Thymus (tissue), 11 donors: Measurements from ENCODE around the gene ARVCF. TPM values are rescaled to one million over a fixed set of nuclear protein-coding genes. Genes with fewer than 3 reads are reported as not detected.
A peak's percentile ranks its signal among the peaks of the same experiment; 100 is the strongest.

Experiments used
- DNase-seq, 9 donors: peaks; one replicate each; pipeline ENCODE4 v3.0.0-alpha.2; 2013; ENCODE audit warnings: low spot score in 9 of 9, low read depth in 6 of 9, missing footprints in 1 of 9
- H3K27ac ChIP-seq, 2 donors: one replicate each; pipeline ENCODE4 v1.5.1; 2013; ENCODE audit warnings: control low read depth in 1 of 2, low read depth in 1 of 2, low read length in 1 of 2, mild to moderate bottlenecking in 1 of 2, moderate library complexity in 1 of 2
- H3K27me3 ChIP-seq, 2 donors: one replicate each; pipeline ENCODE4 v1.5.1; 2013; ENCODE audit warnings: low read length in 1 of 2; ENCODE audit not compliant: control insufficient read depth in 2 of 2, insufficient read depth in 1 of 2
- H3K36me3 ChIP-seq, 2 donors: one replicate each; pipeline ENCODE4 v1.5.1; 2013; ENCODE audit warnings: low read length in 1 of 2, mild to moderate bottlenecking in 1 of 2, moderate library complexity in 1 of 2; ENCODE audit not compliant: control insufficient read depth in 2 of 2, insufficient read depth in 2 of 2
- H3K4me1 ChIP-seq, 2 donors: one replicate each; pipeline ENCODE4 v1.5.1; 2013; ENCODE audit warnings: low read length in 2 of 2; ENCODE audit not compliant: control insufficient read depth in 2 of 2, insufficient read depth in 2 of 2
- H3K4me3 ChIP-seq, 2 donors: one replicate each; pipeline ENCODE4 v1.5.1; 2013; ENCODE audit warnings: low read length in 2 of 2, control low read depth in 1 of 2, mild to moderate bottlenecking in 1 of 2
- H3K9me3 ChIP-seq, 2 donors: one replicate each; pipeline ENCODE4 v1.5.1; 2013; ENCODE audit warnings: low read length in 1 of 2, mild to moderate bottlenecking in 1 of 2; ENCODE audit not compliant: control insufficient read depth in 2 of 2, insufficient read depth in 1 of 2
- WGBS: extraction: QIAGEN DNeasy Blood & Tissue Kit; methylation state at CpG from one replicate; pipeline ENCODE4 v1.1.7; 2013; 5-methylcytosine and 5-hydroxymethylcytosine counted together
- polyA plus RNA-seq: library from polyadenylated mRNA; stranded (reverse); fragments of 200-250 nt; gene quantifications from one replicate; pipeline ENCODE4 v1.2.3, GENCODE V29; 2013
- total RNA-seq: library from RNA; stranded (reverse); fragments of 120-200 nt; gene quantifications from one replicate; pipeline ENCODE4 v1.2.4, GENCODE V29; 2013
- donor health status: healthy.

ARVCF gene
- total and polyA plus RNA-seq, 2 donors, result 2.1 to 8.2 TPM

DNA sequence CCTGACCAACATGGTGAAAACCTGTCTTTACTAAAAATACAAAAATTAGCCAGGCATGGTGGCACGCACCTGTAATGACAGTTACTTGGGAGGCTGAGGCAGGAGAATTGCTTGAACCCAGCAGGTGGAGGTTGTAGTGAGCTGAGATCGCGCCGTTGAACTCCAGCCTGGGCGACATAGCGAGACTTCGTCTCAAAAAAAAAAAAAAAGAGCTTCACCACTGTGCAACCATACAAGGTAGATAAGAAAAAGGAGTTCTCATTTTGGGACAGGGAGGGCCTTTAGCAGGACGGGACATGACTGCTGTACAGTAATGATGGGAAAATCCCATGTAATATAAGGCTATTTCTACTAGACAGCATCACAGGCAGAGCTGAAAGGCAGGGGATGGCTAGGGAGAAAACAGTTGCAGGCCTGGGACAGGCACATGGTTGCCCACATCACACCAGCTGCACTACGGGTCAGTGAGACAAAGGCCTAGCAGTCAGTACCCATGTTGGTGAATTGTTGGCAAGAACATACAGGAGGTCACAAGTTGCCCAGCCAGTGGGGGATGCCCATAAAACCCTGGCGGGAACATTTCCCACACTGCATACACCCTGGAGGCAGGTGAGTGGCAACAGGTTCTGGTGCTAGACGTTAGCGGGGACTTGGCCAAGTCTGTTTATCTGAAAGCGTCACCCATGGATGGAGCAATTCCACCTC, 9.7 kb upstream of the ARVCF start:
- WGBS, result 98% methylated on average over 13 of the region's 13 CpGs
- Histone ChIP-seq H3K4me3 (no peak overlapping the region), H3K27me3 (no peaks in the 10 kb centered on the region), H3K9me3 (peaks cover 0 to 1% of the 10 kb centered on the region in 2 donors), H3K27ac (no peak overlapping the region), H3K36me3 (peaks cover 2 to 3% of the 10 kb centered on the region in 2 donors), H3K4me1 (peaks cover 9 to 11% of the 10 kb centered on the region in 2 donors)
- DNase-seq, result no peak

DNA sequence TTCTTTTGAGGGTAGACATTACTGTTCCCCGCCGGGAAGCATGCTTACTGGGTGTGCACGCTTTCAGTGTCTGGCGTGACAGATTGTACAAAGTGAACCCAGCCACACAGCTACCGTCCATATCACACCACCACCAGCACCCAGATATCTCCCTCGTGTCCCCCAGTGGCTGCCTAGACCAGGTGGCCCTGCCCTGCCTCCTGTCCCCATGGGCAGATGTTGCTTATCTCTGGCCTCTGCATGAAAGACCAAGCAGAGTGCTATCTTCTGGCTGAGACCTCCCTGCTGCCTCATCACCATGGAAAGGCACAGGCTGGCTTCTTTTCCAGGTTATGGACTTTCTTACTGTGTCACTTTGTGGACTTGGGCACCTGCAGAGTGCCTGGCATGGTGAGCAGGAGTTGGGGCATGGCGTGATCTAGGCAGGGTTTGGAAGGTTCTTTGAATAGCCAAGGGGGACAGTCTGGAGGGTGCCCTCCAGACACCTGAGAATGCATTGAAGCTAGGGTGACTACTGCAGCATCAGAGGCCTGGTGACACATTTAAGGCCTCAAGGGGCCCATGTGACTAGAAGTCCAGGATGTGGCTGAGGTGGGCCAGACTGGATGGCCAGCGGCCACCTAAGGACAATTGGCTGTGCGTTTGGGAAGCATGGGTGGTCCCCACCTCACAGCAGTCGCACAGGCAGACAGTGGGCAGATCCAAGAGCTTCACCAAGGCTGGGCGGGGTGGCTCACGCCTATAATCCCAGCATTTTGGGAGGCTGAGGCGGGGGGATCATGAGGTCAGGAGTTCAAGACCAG, 9.0 kb upstream of the ARVCF start:
- H3K4me1 ChIP-seq, result peaks cover 9 to 13% of the 10 kb centered on the region in 2 donors
- H3K9me3 ChIP-seq, result no peaks in the 10 kb centered on the region
- no peaks in the 10 kb centered on the region for H3K27me3 ChIP-seq
- 98% methylated on average over 13 of the region's 13 CpGs for WGBS
- no peak overlapping the region for H3K27ac ChIP-seq
- no peak for DNase-seq
- no peak overlapping the region for H3K4me3 ChIP-seq
- peaks cover 0 to 2% of the 10 kb centered on the region in 2 donors for H3K36me3 ChIP-seq

DNA sequence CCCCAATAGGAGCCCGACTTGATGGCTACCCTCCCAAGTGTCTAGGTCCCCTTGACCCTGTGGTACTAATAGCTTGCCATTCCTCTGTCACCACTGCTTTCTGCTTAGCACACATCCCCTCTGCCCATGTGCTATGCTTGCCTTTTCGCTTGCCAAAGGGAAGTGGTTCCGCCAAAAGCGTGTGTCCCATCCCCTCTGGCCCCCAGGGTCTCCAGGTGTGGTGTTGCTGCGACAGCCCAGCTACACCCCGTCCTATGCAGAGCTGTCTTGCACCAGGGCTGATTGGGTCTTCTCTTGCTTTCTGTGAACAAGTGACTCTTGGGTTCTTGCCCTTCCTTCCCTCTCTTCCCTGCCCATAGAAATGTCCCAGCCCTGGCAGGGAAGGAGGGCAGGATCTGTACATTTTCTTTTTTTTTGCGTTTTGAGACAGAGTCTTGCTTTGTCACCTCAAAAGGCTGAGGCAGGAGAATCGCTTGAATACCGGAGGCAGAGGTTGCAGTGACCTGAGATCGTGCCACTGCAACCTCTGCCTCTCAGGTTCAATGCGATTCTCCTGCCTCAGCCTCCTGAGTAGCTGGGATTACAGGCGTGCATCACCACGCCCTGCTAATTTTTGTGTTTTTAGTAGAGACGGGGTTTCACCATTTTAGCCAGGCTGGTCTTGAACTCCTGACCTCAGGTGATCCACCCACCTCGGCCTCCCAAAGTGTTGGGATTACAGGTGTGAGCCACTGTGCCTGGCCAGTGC, 8.2 kb upstream of the ARVCF start:
- H3K27me3 ChIP-seq, result no peaks in the 10 kb centered on the region
- H3K9me3 ChIP-seq, result no peaks in the 10 kb centered on the region
- DNase-seq, result no peak
- peaks cover 0 to 2% of the 10 kb centered on the region in 2 donors for H3K36me3 ChIP-seq
- peaks cover 15 to 19% of the 10 kb centered on the region in 2 donors for H3K4me1 ChIP-seq
- no peak overlapping the region for H3K4me3 ChIP-seq
- 92% methylated on average over 15 of the region's 15 CpGs for WGBS
- no peak overlapping the region for H3K27ac ChIP-seq

DNA sequence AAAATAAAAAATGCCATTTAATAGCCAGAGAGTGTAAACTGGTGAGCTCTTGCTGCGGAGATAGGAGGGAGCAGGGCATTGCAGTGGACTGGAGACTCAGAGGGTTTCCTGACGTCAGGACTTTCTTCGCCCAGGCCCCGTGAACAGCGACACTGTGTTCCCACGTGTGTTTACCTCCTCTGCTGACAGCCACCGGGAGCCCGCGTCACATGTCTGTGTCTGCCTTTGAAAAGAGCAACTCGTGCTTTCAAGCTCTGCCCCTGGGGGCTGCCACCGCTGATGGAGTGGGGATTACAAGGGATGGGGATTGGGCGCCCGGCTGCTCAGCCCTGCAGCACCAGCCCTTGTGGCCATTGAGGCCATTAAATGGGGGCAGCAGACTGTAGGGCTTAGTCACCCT, 7.6 kb upstream of the ARVCF start:
- no peak overlapping the region for H3K4me3 ChIP-seq
- no peaks in the 10 kb centered on the region for H3K9me3 ChIP-seq
- peaks cover 0 to 2% of the 10 kb centered on the region in 2 donors for H3K36me3 ChIP-seq
- 89% methylated on average over 13 of the region's 13 CpGs for WGBS
- DNase-seq, result no peak
- H3K4me1 ChIP-seq, result peaks cover 15 to 19% of the 10 kb centered on the region in 2 donors
- H3K27me3 ChIP-seq, result peaks cover 0 to 6% of the 10 kb centered on the region in 2 donors
- no peak overlapping the region for H3K27ac ChIP-seq

DNA sequence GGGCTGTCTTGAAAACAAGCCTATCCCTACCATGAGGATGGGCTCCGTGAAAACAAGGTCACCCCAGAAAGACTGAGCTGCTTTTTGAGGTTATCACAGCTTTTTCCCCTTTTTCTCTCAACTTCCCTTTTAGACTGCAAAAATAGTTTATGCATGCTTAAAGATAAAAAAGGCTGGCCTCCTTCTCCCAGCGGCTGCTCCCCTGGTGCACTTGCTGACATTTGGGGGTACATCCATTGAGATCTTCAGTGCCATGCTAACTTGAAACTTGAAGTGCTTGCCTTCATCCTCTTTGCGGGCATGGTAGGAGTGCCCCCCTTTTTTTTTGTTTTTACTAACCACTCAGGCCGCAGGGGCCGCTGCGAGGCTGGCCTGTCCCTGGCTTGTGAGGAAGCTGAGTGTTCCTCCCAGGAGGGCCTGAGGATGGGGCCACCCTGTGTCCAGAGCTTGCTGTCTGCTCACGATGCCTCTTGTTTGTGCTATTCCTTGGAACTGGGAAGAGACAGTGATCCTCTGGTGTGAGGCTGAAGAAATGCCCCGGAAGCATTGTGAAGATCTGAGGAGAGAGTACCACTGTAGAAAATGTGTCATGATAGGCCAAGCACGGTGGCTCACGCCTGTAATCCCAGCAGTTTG, 6.5 kb upstream of the ARVCF start:
- Histone ChIP-seq H3K36me3 (peaks cover 0 to 2% of the 10 kb centered on the region in 2 donors), H3K9me3 (no peaks in the 10 kb centered on the region), H3K27me3 (peaks cover 0 to 16% of the 10 kb centered on the region in 2 donors), H3K27ac (no peak overlapping the region), H3K4me3 (no peak overlapping the region), H3K4me1 (peaks cover 15 to 19% of the 10 kb centered on the region in 2 donors)
- no peak for DNase-seq
- 69% methylated on average over 10 of the region's 10 CpGs for WGBS

DNA sequence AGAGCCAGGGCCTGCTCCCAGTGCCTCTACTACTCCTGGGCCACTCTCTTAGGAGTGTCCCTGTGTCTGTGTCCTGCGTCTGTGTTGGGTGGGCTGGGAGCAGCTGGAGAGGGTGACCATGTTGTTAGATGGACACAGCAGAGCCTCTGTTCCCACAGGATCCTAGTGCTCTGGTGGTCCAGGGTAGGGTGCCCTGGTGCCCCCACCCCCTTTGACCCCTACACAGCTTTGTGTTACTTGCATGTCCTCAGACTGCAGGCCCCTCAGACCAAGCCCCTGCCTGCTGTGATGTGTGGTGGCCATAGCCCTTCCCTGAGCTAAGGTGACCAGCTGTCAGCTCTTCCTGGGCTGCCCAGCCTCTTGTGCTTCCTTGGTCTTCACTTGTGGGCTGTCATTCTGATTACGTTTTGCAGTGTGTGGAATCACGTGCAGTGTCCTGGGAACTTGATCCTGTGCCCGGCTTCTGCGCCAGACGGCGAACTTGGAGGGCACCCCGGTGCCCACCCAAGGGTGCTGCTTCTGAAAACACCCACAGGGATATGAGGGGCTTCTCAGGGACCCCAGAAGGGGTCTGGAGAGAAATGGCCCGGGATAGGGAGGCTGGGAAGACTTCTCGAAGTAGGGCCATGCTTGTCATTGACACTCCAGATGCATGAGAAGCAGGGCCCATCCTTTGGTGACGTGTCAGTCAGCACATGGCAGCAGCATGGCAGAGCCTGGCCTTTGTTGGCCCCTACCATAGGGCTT, 5.8 kb upstream of the ARVCF start:
- Histone ChIP-seq H3K36me3 (peaks cover 0 to 2% of the 10 kb centered on the region in 2 donors), H3K4me3 (peak overlapping the region in 1 of 2 donors; percentile 99), H3K9me3 (peaks cover 0 to 2% of the 10 kb centered on the region in 2 donors), H3K4me1 (peaks cover 15 to 21% of the 10 kb centered on the region in 2 donors), H3K27me3 (peaks cover 2 to 23% of the 10 kb centered on the region in 2 donors), H3K27ac (no peak overlapping the region)
- WGBS, result 91% methylated on average over 11 of the region's 11 CpGs
- DNase-seq, result no peak

DNA sequence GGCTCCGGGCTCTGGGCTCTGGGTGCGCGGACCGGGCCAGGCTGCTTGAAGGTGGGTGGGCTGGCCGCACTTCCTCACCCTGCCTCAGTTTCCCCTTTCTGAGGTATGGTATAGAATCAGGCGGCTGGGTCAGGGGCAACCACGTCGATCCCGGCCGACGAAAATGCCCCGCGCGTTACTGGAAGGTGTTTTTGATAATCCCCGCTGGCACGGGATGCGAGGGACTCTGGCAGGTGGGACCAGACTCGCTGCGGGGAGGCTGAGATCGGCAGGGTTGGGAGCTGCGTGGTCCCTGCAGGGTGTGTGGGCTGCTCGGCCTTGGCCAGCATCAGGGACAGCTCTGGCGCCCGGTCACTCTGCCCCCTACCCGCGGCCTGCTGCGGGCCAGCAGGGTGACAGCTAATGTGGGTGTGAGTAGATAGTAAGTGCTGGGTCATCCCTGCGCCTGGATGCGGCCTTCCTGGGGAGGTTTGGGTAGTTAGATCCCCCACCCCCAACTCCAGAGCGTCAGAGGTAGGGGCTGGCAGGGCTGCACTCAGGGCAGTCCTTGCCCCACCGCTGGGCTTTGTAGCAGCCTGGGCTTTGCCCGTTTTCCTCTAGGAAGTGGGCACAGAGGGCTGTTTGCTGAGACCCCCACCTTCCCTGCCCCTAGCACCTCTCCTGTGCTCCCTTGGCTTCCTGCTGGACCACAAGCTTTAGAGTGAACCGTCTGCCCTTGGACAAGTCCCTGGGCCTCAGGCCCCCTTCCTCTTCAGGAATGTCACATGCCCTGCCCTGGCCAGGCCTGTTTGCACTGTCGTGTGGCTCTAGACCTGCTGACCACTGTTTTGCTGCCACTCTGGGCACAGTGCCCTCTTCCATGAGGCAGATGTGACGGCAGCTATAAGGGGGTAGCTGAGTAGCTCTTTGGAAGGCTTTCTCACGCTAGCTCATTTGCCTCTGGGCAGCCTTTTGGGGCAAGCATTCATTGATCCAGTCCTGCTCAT, 4.9 kb upstream of the ARVCF start:
- WGBS, result 9% methylated on average over 36 of the region's 36 CpGs
- H3K4me3 ChIP-seq, result peak overlapping the region; percentile 85 to 99
- DNase-seq, result peak in 2 of 9 donors; percentile 22 to 28
- H3K9me3 ChIP-seq, result peaks cover 0 to 5% of the 10 kb centered on the region in 2 donors
- no peaks in the 10 kb centered on the region for H3K36me3 ChIP-seq
- H3K27ac ChIP-seq, result peak overlapping the region; percentile 51 to 76
- peaks cover 8 to 31% of the 10 kb centered on the region in 2 donors for H3K27me3 ChIP-seq
- H3K4me1 ChIP-seq, result peaks cover 15 to 26% of the 10 kb centered on the region in 2 donors
